ENCODE data around the gene MAP7D2.

Gene MAP7D2

DNA sequence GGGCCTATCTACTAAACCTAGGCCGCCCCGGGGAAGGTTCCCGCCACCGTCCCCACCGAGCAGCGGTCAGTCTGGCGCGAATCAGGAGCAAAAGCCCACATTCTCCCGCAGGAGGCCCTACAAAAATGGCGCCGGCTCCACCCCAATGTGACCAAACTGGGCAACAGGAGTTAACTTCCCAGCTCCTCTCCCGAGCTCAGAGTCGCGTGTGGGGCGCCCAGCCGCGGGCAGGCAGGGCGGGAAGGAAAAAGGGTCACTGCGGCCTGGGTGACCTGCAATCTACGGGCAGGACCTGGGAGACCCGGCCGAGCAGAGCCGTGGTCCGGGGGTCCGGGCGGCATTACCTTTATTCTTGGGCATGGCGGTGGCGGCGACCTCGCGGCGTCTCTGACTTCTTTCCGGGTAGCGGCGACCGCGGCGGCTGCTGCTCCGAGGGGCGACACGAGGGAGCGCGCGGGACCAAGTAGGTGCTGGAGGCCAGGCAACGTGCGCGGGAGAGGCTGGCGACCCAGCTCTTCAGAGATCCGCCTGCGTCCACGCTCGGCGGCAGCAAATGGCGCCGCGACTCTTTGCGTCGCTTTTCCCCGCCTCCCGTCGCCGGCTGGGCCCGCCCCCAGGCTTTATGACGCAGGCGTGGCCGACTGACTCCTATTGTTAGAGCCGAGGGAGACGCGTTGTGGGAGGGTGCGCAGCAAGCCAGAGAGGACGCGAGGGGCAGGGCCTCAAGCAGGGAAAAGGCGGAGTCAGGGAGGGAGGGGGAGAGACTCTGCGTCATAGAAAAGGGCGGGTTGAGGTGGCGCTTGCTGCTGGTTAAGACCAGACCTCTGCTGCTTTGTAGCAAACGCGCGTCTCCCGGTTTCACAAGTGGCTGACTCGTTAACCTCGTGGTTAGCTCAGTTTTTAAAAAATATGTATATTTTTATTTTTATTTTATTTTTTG is 24.8 kb upstream of the MAP7D2 start, which contains the start of gene EIF1AX (continued):
- no peak for TF ChIP-seq ZNF391 (tag by site-specific recombination; IDR thresholded peaks at IDR 0.05; ENCODE audit: borderline replicate concordance, low read depth)
- no peak for TF ChIP-seq ZBTB7A (tag by site-specific recombination; IDR thresholded peaks at IDR 0.05; ENCODE audit: low read depth)
- TF ChIP-seq, protein P1, sequence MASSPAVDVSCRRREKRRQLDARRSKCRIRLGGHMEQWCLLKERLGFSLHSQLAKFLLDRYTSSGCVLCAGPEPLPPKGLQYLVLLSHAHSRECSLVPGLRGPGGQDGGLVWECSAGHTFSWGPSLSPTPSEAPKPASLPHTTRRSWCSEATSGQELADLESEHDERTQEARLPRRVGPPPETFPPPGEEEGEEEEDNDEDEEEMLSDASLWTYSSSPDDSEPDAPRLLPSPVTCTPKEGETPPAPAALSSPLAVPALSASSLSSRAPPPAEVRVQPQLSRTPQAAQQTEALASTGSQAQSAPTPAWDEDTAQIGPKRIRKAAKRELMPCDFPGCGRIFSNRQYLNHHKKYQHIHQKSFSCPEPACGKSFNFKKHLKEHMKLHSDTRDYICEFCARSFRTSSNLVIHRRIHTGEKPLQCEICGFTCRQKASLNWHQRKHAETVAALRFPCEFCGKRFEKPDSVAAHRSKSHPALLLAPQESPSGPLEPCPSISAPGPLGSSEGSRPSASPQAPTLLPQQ (tag by site-specific recombination; IDR thresholded peaks at IDR 0.05), result peak; percentile 42; the same call in 1 of the 2 replicates
- TF ChIP-seq ZNF707 (tag by site-specific recombination; IDR thresholded peaks at IDR 0.05), result no peak
- TF ChIP-seq, protein P2, sequence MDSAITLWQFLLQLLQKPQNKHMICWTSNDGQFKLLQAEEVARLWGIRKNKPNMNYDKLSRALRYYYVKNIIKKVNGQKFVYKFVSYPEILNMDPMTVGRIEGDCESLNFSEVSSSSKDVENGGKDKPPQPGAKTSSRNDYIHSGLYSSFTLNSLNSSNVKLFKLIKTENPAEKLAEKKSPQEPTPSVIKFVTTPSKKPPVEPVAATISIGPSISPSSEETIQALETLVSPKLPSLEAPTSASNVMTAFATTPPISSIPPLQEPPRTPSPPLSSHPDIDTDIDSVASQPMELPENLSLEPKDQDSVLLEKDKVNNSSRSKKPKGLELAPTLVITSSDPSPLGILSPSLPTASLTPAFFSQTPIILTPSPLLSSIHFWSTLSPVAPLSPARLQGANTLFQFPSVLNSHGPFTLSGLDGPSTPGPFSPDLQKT (IDR thresholded peaks at IDR 0.05; ENCODE audit: borderline replicate concordance, low read depth, low read length), result no peak
- TF ChIP-seq ZFP69B (tag by site-specific recombination; IDR thresholded peaks at IDR 0.05), result 0 out of 2 replicates have a peak, but pooled peaks have one; percentile 25
- no peak for TF ChIP-seq MEIS1 (CRISPR knock-in tag; IDR thresholded peaks at IDR 0.05; ENCODE audit: borderline replicate concordance)
- TF ChIP-seq, protein P3, sequence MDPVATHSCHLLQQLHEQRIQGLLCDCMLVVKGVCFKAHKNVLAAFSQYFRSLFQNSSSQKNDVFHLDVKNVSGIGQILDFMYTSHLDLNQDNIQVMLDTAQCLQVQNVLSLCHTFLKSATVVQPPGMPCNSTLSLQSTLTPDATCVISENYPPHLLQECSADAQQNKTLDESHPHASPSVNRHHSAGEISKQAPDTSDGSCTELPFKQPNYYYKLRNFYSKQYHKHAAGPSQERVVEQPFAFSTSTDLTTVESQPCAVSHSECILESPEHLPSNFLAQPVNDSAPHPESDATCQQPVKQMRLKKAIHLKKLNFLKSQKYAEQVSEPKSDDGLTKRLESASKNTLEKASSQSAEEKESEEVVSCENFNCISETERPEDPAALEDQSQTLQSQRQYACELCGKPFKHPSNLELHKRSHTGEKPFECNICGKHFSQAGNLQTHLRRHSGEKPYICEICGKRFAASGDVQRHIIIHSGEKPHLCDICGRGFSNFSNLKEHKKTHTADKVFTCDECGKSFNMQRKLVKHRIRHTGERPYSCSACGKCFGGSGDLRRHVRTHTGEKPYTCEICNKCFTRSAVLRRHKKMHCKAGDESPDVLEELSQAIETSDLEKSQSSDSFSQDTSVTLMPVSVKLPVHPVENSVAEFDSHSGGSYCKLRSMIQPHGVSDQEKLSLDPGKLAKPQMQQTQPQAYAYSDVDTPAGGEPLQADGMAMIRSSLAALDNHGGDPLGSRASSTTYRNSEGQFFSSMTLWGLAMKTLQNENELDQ (tag by site-specific recombination; IDR thresholded peaks at IDR 0.05; ENCODE audit: low read depth), result no peak
- TF ChIP-seq SETDB1 (IDR thresholded peaks at IDR 0.05; ENCODE audit: insufficient read length, low read length), result no peak
- no peak for TF ChIP-seq ZNF560 (tag by site-specific recombination; IDR thresholded peaks at IDR 0.05; ENCODE audit: borderline replicate concordance)
- no peak for TF ChIP-seq BCL11A (tag by site-specific recombination; IDR thresholded peaks at IDR 0.05; ENCODE audit: low read depth)
- no peak for TF ChIP-seq ZNF350 (tag by site-specific recombination; IDR thresholded peaks at IDR 0.05)
- no peak for TF ChIP-seq ZNF174 (tag by site-specific recombination; IDR thresholded peaks at IDR 0.05)
- TF ChIP-seq GLIS2 (tag by site-specific recombination; IDR thresholded peaks at IDR 0.05), result peak; percentile 99
- TF ChIP-seq ZNF623 (tag by site-specific recombination; IDR thresholded peaks at IDR 0.05), result no peak
- TF ChIP-seq, protein P4, sequence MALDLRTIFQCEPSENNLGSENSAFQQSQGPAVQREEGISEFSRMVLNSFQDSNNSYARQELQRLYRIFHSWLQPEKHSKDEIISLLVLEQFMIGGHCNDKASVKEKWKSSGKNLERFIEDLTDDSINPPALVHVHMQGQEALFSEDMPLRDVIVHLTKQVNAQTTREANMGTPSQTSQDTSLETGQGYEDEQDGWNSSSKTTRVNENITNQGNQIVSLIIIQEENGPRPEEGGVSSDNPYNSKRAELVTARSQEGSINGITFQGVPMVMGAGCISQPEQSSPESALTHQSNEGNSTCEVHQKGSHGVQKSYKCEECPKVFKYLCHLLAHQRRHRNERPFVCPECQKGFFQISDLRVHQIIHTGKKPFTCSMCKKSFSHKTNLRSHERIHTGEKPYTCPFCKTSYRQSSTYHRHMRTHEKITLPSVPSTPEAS (tag by site-specific recombination; IDR thresholded peaks at IDR 0.05), result no peak
- TF ChIP-seq ZNF658 (tag by site-specific recombination; IDR thresholded peaks at IDR 0.05), result no peak
- TF ChIP-seq ZNF558 (tag by site-specific recombination; IDR thresholded peaks at IDR 0.05), result no peak
- TF ChIP-seq REPIN1 (tag by site-specific recombination; IDR thresholded peaks at IDR 0.05; ENCODE audit: low read depth), result no peak
- TF ChIP-seq MZF1 (tag by site-specific recombination; IDR thresholded peaks at IDR 0.05; ENCODE audit: borderline replicate concordance), result no peak
- TF ChIP-seq, protein P5, sequence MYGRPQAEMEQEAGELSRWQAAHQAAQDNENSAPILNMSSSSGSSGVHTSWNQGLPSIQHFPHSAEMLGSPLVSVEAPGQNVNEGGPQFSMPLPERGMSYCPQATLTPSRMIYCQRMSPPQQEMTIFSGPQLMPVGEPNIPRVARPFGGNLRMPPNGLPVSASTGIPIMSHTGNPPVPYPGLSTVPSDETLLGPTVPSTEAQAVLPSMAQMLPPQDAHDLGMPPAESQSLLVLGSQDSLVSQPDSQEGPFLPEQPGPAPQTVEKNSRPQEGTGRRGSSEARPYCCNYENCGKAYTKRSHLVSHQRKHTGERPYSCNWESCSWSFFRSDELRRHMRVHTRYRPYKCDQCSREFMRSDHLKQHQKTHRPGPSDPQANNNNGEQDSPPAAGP (tag by site-specific recombination; IDR thresholded peaks at IDR 0.05), result no peak
- TF ChIP-seq ZNF239 (tag by site-specific recombination; IDR thresholded peaks at IDR 0.05), result peak; percentile 71; the same call in 1 of the 2 replicates
- TF ChIP-seq SP2 (tag by site-specific recombination; IDR thresholded peaks at IDR 0.05), result peak; percentile 99
- TF ChIP-seq, protein P6, sequence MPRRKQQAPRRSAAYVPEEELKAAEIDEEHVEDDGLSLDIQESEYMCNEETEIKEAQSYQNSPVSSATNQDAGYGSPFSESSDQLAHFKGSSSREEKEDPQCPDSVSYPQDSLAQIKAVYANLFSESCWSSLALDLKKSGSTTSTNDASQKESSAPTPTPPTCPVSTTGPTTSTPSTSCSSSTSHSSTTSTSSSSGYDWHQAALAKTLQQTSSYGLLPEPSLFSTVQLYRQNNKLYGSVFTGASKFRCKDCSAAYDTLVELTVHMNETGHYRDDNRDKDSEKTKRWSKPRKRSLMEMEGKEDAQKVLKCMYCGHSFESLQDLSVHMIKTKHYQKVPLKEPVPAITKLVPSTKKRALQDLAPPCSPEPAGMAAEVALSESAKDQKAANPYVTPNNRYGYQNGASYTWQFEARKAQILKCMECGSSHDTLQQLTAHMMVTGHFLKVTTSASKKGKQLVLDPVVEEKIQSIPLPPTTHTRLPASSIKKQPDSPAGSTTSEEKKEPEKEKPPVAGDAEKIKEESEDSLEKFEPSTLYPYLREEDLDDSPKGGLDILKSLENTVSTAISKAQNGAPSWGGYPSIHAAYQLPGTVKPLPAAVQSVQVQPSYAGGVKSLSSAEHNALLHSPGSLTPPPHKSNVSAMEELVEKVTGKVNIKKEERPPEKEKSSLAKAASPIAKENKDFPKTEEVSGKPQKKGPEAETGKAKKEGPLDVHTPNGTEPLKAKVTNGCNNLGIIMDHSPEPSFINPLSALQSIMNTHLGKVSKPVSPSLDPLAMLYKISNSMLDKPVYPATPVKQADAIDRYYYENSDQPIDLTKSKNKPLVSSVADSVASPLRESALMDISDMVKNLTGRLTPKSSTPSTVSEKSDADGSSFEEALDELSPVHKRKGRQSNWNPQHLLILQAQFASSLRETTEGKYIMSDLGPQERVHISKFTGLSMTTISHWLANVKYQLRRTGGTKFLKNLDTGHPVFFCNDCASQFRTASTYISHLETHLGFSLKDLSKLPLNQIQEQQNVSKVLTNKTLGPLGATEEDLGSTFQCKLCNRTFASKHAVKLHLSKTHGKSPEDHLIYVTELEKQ (tag by site-specific recombination; IDR thresholded peaks at IDR 0.05; ENCODE audit: borderline replicate concordance), result no peak
- TF ChIP-seq KLF1 (tag by site-specific recombination; IDR thresholded peaks at IDR 0.05), result peak; percentile 49; the same call in 1 of the 2 replicates
- no peak for TF ChIP-seq ZNF830 (tag by site-specific recombination; IDR thresholded peaks at IDR 0.05; ENCODE audit: low read depth)
- no peak for TF ChIP-seq ZNF274 (IDR thresholded peaks at IDR 0.05; ENCODE audit: low read length)
- TF ChIP-seq ZNF274 (tag by site-specific recombination; IDR thresholded peaks at IDR 0.05; ENCODE audit: borderline replicate concordance), result no peak
- no peak for TF ChIP-seq ZNF16 (tag by site-specific recombination; IDR thresholded peaks at IDR 0.05; ENCODE audit: low read depth)
